Parathyroid adenoma (tissue), 2 donors: ENCODE results near the gene OSBPL1A.

Experiments used
- H2AFZ ChIP-seq: fragments of 300-600 bp; sonication (generic); one replicate; pipeline ENCODE4 v1.7.0; 2017; ENCODE audit warnings: antibody characterized with exemption, mild to moderate bottlenecking
- H3K27ac ChIP-seq: fragments of 300-600 bp; sonication (generic); one replicate; pipeline ENCODE4 v1.7.0; 2017
- H3K27me3 ChIP-seq: fragments of 300-600 bp; sonication (generic); one replicate; pipeline ENCODE4 v1.7.0; 2017; ENCODE audit warnings: low read length; ENCODE audit not compliant: control insufficient read depth, insufficient read depth
- H3K36me3 ChIP-seq: fragments of 300-600 bp; sonication (generic); one replicate; pipeline ENCODE4 v1.7.0; 2017; ENCODE audit warnings: low read length; ENCODE audit not compliant: control insufficient read depth, insufficient read depth
- H3K4me1 ChIP-seq: fragments of 300-600 bp; sonication (generic); one replicate; pipeline ENCODE4 v1.7.0; 2017; ENCODE audit warnings: control low read depth
- H3K4me2 ChIP-seq: fragments of 300-600 bp; sonication (generic); one replicate; pipeline ENCODE4 v1.7.0; 2017; ENCODE audit warnings: low read length
- H3K4me3 ChIP-seq: fragments of 300-600 bp; sonication (generic); one replicate; pipeline ENCODE4 v1.7.0; 2017; ENCODE audit warnings: low read depth, low read length
- H3K79me2 ChIP-seq: fragments of 300-600 bp; sonication (generic); one replicate; pipeline ENCODE4 v1.7.0; 2017; ENCODE audit warnings: control low read depth
- H3K9ac ChIP-seq: fragments of 300-600 bp; sonication (generic); one replicate; pipeline ENCODE4 v1.7.0; 2017; ENCODE audit warnings: mild to moderate bottlenecking
- H3K9me3 ChIP-seq: fragments of 300-600 bp; sonication (generic); one replicate; pipeline ENCODE4 v1.7.0; 2017; ENCODE audit warnings: low read length; ENCODE audit not compliant: control insufficient read depth
- TF ChIP-seq, protein P1 (sequence below): fragments of 300-600 bp; sonication (generic); IDR thresholded peaks from one replicate; pipeline ENCODE4 v1.7.0; 2017; ENCODE audit warnings: antibody characterized with exemption, mild to moderate bottlenecking
- donor health status: primary hyperparathyroidism.

Gene OSBPL1A

GRCh38 chr18:24197412-24197811, 200.2 kb downstream of the OSBPL1A start:
- Histone ChIP-seq H3K36me3 (peaks cover 2% of the 10 kb centered on the region), H3K27ac (no peak overlapping the region), H3K4me3 (no peak overlapping the region), H2AFZ (no peak overlapping the region), H3K4me2 (no peak overlapping the region), H3K4me1 (no peaks in the 10 kb centered on the region), H3K27me3 (no peaks in the 10 kb centered on the region), H3K9me3 (no peaks in the 10 kb centered on the region), H3K9ac (no peak overlapping the region), H3K79me2 (no peaks in the 10 kb centered on the region)
- TF ChIP-seq, protein P1, sequence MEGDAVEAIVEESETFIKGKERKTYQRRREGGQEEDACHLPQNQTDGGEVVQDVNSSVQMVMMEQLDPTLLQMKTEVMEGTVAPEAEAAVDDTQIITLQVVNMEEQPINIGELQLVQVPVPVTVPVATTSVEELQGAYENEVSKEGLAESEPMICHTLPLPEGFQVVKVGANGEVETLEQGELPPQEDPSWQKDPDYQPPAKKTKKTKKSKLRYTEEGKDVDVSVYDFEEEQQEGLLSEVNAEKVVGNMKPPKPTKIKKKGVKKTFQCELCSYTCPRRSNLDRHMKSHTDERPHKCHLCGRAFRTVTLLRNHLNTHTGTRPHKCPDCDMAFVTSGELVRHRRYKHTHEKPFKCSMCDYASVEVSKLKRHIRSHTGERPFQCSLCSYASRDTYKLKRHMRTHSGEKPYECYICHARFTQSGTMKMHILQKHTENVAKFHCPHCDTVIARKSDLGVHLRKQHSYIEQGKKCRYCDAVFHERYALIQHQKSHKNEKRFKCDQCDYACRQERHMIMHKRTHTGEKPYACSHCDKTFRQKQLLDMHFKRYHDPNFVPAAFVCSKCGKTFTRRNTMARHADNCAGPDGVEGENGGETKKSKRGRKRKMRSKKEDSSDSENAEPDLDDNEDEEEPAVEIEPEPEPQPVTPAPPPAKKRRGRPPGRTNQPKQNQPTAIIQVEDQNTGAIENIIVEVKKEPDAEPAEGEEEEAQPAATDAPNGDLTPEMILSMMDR, result no peak

DNA sequence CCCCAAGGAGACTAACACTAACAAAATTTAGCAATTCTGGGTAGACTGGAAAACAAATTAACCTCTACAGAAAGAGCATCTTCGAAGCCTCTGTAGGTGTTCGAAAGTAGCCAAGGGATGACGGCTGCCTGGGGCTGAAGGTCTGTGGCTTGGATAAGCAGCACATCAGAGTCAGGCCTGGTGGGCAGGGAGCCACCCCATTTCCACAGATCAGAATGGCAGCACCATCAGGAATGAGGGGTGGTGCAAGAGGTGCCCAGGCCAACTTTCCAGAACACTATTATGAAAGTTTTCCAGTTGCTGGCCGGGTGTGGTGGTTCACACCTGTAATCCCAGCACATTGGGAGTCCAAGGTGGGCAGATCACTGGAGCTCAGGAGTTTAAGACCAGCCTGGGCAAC, 200.9 kb downstream of the OSBPL1A start:
- no peak overlapping the region for H3K4me2 ChIP-seq
- H3K9me3 ChIP-seq, result no peaks in the 10 kb centered on the region
- no peaks in the 10 kb centered on the region for H3K27me3 ChIP-seq
- H3K4me3 ChIP-seq, result no peak overlapping the region
- no peak overlapping the region for H3K9ac ChIP-seq
- no peaks in the 10 kb centered on the region for H3K79me2 ChIP-seq
- H3K4me1 ChIP-seq, result no peaks in the 10 kb centered on the region
- no peak overlapping the region for H3K27ac ChIP-seq
- peaks cover 2% of the 10 kb centered on the region for H3K36me3 ChIP-seq
- H2AFZ ChIP-seq, result no peak overlapping the region
- TF ChIP-seq, protein P1, result no peak

GRCh38 chr18:24195296-24196053, 202.1 kb downstream of the OSBPL1A start:
- no peak overlapping the region for H3K4me3 ChIP-seq
- no peaks in the 10 kb centered on the region for H3K27me3 ChIP-seq
- peaks cover 6% of the 10 kb centered on the region for H3K4me1 ChIP-seq
- H3K9me3 ChIP-seq, result no peaks in the 10 kb centered on the region
- H3K9ac ChIP-seq, result no peak overlapping the region
- peaks cover 2% of the 10 kb centered on the region for H3K36me3 ChIP-seq
- no peak overlapping the region for H2AFZ ChIP-seq
- no peaks in the 10 kb centered on the region for H3K79me2 ChIP-seq
- no peak overlapping the region for H3K4me2 ChIP-seq
- H3K27ac ChIP-seq, result no peak overlapping the region
- TF ChIP-seq, protein P1, result no peak

GRCh38 chr18:24190590-24190989, 207.0 kb downstream of the OSBPL1A start:
- TF ChIP-seq, protein P1, result no peak
- H3K27me3 ChIP-seq, result no peaks in the 10 kb centered on the region
- peaks cover 6% of the 10 kb centered on the region for H3K4me1 ChIP-seq
- H3K4me2 ChIP-seq, result peak overlapping the region; percentile 34
- no peaks in the 10 kb centered on the region for H3K9me3 ChIP-seq
- H3K27ac ChIP-seq, result no peak overlapping the region
- H3K36me3 ChIP-seq, result no peaks in the 10 kb centered on the region
- no peak overlapping the region for H3K4me3 ChIP-seq
- H3K79me2 ChIP-seq, result no peaks in the 10 kb centered on the region
- no peak overlapping the region for H3K9ac ChIP-seq
- no peak overlapping the region for H2AFZ ChIP-seq
